ENCODE measurements around the gene PLXNA4. TPM values are rescaled to one million over a fixed set of nuclear protein-coding genes. Genes with fewer than 3 reads are reported as not detected.

PLXNA4 gene
- total RNA-seq, 1 donor from 2014 or later: 17.6 TPM

GRCh38 chr7:132083537-132084123 lies 492.6 kb downstream of the PLXNA4 start:
- no peak for DNase-seq (ENCODE audit: missing footprints)
- intact Hi-C loops (cut with DNase I): no loop called here
- no peak for ATAC-seq

DNA sequence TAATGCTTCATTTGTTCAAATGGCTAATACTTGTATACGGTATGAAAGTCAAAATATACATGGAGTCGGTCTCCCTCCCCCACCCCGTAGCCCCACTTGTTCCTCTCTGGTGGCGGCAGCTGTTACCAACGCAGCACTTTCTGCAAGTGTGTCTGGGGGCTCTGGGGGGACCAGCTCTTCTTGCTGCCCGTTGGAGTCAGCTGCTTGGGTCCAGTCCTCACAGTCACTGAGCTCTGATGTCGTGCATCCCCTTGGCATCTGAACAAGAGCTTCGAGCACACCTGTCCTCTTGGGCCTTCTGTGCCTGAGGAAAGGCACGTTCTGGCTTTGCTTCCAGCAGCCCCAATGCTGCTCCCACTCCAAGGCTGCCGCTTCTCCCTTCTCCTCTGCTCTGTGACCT lies 493.1 kb downstream of the PLXNA4 start:
- ATAC-seq (no peak), DNase-seq (ENCODE audit: missing footprints) (no peak)
- intact Hi-C loops (cut with DNase I): no loop called here

DNA sequence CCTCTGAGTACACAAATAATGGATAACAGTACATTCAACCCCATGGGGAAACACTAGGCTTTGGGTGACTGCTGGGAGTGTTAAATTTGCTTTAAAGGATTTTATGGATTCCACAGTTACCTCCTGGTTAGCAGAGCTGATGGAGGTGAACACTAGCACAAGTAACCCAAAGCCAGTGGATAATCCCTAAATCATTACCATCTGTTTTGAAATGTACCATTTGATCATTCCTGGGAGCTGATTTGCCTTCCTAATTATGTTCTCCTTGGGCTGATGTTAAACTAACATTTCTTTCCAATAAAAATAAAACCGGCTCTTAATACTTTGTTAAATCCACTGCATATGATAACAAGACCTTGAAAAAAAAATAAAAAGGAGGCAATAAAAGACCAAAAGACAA lies 493.9 kb downstream of the PLXNA4 start:
- intact Hi-C loops (cut with DNase I): no loop called here
- ATAC-seq (no peak), DNase-seq (ENCODE audit: missing footprints) (no peak)

GRCh38 chr7:132081686-132082085 lies 494.6 kb downstream of the PLXNA4 start:
- intact Hi-C loops (cut with DNase I): no loop called here
- DNase-seq (ENCODE audit: missing footprints): no peak
- ATAC-seq: no peak

- no peak for DNase-seq (ENCODE audit: missing footprints)
- ATAC-seq: peak; percentile 87
- intact Hi-C loops (cut with DNase I): no loop called here
Observed at GRCh38 chr7:132080967-132081668, 495.2 kb downstream of the PLXNA4 start.

DNA sequence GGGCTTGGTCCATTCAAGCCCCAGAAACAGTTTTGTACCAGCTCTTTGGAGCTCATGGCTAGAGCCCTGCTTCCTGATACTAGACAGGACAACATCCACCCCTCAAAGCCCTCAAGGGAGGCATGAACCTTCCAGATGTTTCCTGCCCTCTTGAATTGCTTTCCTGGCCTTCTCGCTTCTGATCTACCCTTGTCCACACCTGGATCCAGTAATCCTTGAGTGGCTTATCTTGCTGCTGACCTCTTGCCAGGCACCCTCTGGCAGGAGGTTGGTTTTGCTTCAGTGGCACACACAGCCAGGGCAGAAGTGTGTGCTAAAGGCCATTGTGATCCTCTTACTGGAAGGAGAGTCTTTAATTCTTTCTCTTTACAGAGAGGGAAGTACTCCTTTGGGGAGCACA lies 495.8 kb downstream of the PLXNA4 start:
- ATAC-seq (peak; percentile 26), DNase-seq (ENCODE audit: missing footprints) (no peak)
- intact Hi-C loops (cut with DNase I): no loop called here

- intact Hi-C loops (cut with DNase I): no loop called here
- ATAC-seq (no peak), DNase-seq (ENCODE audit: missing footprints) (no peak)
Observed at GRCh38 chr7:132078891-132079735, 497.2 kb downstream of the PLXNA4 start.

DNA sequence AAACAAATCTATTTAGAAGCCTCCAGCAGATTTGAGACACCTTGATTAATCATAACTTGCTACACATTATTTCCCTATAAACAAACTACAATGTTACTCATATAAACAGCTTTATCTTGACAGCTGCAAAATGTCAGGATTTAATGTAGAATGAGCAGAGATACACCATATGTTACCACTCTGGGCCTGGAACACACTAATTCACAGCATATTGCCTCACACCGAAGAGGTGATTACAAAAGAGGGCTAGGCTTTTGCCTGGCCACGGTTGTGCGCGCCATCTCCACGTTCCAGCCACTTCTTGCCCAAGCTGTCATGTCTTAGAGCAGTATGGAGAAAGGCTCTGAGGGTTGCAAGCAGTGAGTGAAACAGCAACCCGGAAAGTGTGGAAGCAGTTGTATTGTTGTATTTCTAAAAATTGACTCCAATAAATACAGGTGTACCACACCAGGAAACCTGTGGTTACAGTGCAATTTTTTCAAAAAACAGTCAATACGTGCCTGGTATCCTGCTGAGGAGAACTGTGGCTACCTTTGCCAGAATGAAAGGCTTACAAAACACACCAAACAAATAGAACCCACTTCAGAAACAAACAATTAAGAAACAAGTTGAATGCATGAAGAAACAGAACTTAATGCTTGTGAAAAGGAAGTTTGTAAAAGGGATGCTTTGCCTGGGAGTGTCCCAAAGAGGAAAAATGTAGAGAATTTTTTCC lies 498.1 kb downstream of the PLXNA4 start:
- DNase-seq (ENCODE audit: missing footprints) (no peak), ATAC-seq (no peak)
- intact Hi-C loops (cut with DNase I): no loop called here

DNA sequence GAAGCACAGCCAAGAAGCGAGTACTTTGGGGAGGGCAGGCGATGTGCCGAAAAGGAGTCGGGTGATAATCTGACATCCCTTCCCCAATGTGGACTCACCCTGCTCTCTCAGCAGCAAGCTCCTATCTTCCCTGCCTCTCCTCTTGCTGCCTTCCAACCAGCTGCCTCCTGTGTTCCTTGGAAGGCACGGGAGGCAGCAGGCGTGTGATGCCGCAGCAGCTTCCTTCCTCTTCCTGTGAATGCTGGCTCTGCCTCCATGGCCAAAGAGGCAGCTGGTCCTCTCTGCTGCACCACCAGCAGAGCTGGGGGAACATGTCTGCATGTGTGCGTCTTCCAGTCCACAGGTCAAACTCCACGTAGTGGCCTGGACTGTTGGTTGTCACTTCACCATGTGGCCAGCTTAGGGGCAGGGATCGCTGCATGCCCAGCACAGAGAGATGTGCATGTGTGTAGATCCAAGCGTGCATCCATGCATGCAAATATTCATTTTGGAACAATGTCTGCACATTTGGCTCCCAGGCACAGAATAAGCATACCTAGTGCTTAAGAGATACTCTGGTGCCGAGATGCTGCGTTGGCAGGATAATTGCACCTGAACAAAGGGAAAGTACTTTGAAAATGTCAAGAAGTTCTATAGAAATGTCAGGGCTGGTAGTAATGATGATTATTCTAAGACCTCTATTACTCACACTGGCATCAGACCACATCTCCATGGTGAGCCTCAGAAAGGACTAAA lies 499.8 kb downstream of the PLXNA4 start:
- intact Hi-C loops (cut with DNase I): no loop called here
- DNase-seq (ENCODE audit: missing footprints) (no peak), ATAC-seq (no peak)

DNA sequence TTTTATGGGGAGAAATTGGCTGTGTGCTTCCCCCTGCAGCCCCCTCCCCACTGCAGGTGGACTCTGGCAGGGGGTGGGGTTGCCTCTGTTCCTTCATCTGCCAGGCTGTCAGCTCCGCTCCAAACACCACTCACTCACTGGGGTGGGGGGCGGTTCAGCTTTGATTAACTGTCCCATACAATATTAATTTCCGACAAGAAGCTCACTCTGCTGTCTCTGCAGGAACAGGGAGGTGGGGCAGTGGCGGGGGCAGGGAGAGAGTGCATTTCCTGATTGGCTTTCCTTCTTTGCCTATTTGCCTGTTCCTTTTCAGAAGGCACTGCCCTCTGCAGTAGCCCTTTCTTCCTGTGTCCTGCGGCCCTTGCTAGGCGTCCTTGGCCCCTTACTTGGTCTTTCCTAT lies 500.8 kb downstream of the PLXNA4 start:
- DNase-seq (ENCODE audit: missing footprints) (no peak), ATAC-seq (no peak)
- intact Hi-C loops (cut with DNase I): no loop called here

GRCh38 chr7:132073920-132074589 lies 502.2 kb downstream of the PLXNA4 start:
- no peak for DNase-seq (ENCODE audit: missing footprints)
- intact Hi-C loops (cut with DNase I): no loop called here
- ATAC-seq: peak; percentile 40

Data from Right ventricle myocardium inferior (tissue), 1 donor.